ENCODE measurements around the gene BCL10. TPM values are rescaled to one million over a fixed set of nuclear protein-coding genes. Genes with fewer than 3 reads are reported as not detected.

The BCL10 gene
- total and polyA plus RNA-seq, 2 of the 8 experiments (the other 6 are each of a cell fraction or from before 2014, with no cell fraction given), result 7.4 to 29.6 TPM

GRCh38 chr1:85295006-85295431 is 18.6 kb upstream of the BCL10 start:
- no peak overlapping the region for H3K9ac ChIP-seq (replicated peaks in 1 of 4; ENCODE audit: extremely low read depth in 1 of 4, low read depth in 3 of 4, low read length in 3 of 4)
- no peak overlapping the region for H4K8ac ChIP-seq (ENCODE audit: extremely low read depth, insufficient read depth, low read length)
- H3K36me3 ChIP-seq (ENCODE audit: control insufficient read depth in 2 of 4, insufficient read depth in 4 of 4, low read length in 3 of 4), result no peaks in the 10 kb centered on the region
- H3K23ac ChIP-seq (ENCODE audit: insufficient read length), result no peak overlapping the region
- WGBS, 2 experiments (ENCODE audit: extremely low coverage in 1 of 2, insufficient coverage in 1 of 2, insufficient read length in 1 of 2, insufficient replicate concordance in 2 of 2, low coverage in 1 of 2, low lambda C conversion rate in 2 of 2, missing lambda C conversion rate in 1 of 2), result 83% methylated on average over 3 of the region's 3 CpGs; no CpG with 5 or more reads in 1 of the 2 experiments
- no peak overlapping the region for H2BK15ac ChIP-seq (ENCODE audit: low read length)
- DNase-seq (ENCODE audit: low read depth in 1 of 2, low spot score in 2 of 2) (no peak), FAIRE-seq (no peak)
- no peak overlapping the region for H3K56ac ChIP-seq (replicated peaks; ENCODE audit: insufficient read length, low read depth, low read length)
- H3K23me2 ChIP-seq (ENCODE audit: low read depth, low read length), result no peaks in the 10 kb centered on the region
- TF ChIP-seq BRCA1 (IDR thresholded peaks at IDR 0.05; ENCODE audit: low read depth, low read length) (no peak), KDM4A (IDR thresholded peaks at IDR 0.05; ENCODE audit: low read depth, low read length, severe bottlenecking) (no peak), SRF (IDR thresholded peaks at IDR 0.05; ENCODE audit: low read depth, low read length) (no peak), YY1 (IDR thresholded peaks at IDR 0.05; ENCODE audit: low read depth, low read length) (no peak), SUZ12 (IDR thresholded peaks at IDR 0.05; ENCODE audit: low read length) (no peak), MAFK (IDR thresholded peaks at IDR 0.05; ENCODE audit: low read depth, low read length) (no peak), CEBPB (IDR thresholded peaks at IDR 0.05; ENCODE audit: low read depth, low read length) (no peak), E2F6 (IDR thresholded peaks at IDR 0.05) (no peak), RNF2 (IDR thresholded peaks at IDR 0.05; ENCODE audit: borderline replicate concordance, low read depth, low read length, missing control alignments, poor library complexity, severe bottlenecking) (no peak), CBX8 (IDR thresholded peaks at IDR 0.05; ENCODE audit: borderline replicate concordance, low read depth, low read length) (no peak)
- ChIA-PET CTCF (ENCODE audit: partially characterized antibody) (interaction anchor here (1.0 to 5.8 kb wide), 5 partner anchors 11 to 398 kb away, joined by 3 to 26 read pairs (median 5); no protein-coding TSS in a partner anchor), POLR2A (ENCODE audit: partially characterized antibody) (interaction anchor here (1.2 to 1.6 kb wide), 2 partner anchors 12 to 26 kb away, joined by 3 to 4 read pairs; no protein-coding TSS in a partner anchor)
- H3K4me3 ChIP-seq (ENCODE audit: extremely low read depth in 1 of 4, insufficient read depth in 2 of 4, low read depth in 3 of 4, low read length in 4 of 4), result no peak overlapping the region
- H2AFZ ChIP-seq (ENCODE audit: low read length), result no peak overlapping the region
- H4K20me1 ChIP-seq (replicated peaks in 1 of 2; ENCODE audit: control insufficient read depth in 1 of 2, insufficient read depth in 2 of 2, low read length in 2 of 2), result no peaks in the 10 kb centered on the region
- H2BK20ac ChIP-seq (ENCODE audit: low read length), result no peak overlapping the region
- no peak overlapping the region for H4K5ac ChIP-seq (ENCODE audit: insufficient read length, low read depth, low read length)
- H3K14ac ChIP-seq (ENCODE audit: insufficient read length), result no peak overlapping the region
- H3K79me2 ChIP-seq (ENCODE audit: control insufficient read depth in 1 of 2, insufficient read depth in 2 of 2, low read length in 2 of 2), result no peaks in the 10 kb centered on the region
- no peak overlapping the region for H3K18ac ChIP-seq (ENCODE audit: extremely low read depth, low read length)
- H3K4me2 ChIP-seq (ENCODE audit: insufficient read depth in 1 of 2, low read depth in 2 of 2, low read length in 2 of 2), result no peak overlapping the region
- no peaks in the 10 kb centered on the region for H3K9me3 ChIP-seq (ENCODE audit: insufficient read depth in 2 of 2, low read depth in 1 of 2, low read length in 1 of 2)
- H2BK12ac ChIP-seq (ENCODE audit: low read depth, low read length), result no peak overlapping the region
- no peaks in the 10 kb centered on the region for H3K79me1 ChIP-seq (ENCODE audit: low read depth, low read length)
- H2AK5ac ChIP-seq (ENCODE audit: low read depth, low read length), result no peak overlapping the region
- H3K27me3 ChIP-seq (replicated peaks in 1 of 4; ENCODE audit: control insufficient read depth in 3 of 4, extremely low read depth in 1 of 4, insufficient read depth in 3 of 4, low read length in 3 of 4), result no peaks in the 10 kb centered on the region
- H3K4ac ChIP-seq (replicated peaks; ENCODE audit: insufficient read length, low read depth, low read length), result no peak overlapping the region
- H2BK5ac ChIP-seq (ENCODE audit: low read depth, low read length), result no peak overlapping the region
- no peak overlapping the region for H2BK120ac ChIP-seq (replicated peaks; ENCODE audit: low read depth, low read length)
- no peak overlapping the region for H3K27ac ChIP-seq (ENCODE audit: low read depth, low read length)
- peaks cover 0 to 2% (median 0%) of the 10 kb centered on the region in 4 experiments; a peak in 1 of 7 replicates for H3K4me1 ChIP-seq (replicated peaks in 1 of 4; ENCODE audit: control insufficient read depth in 3 of 4, insufficient read depth in 4 of 4, low read length in 3 of 4)
- H4K91ac ChIP-seq (replicated peaks; ENCODE audit: insufficient read length, low read length), result no peak overlapping the region

All from H1 (cell line).